ENCODE data around the gene TRAF5.

The TRAF5 gene, protein sequence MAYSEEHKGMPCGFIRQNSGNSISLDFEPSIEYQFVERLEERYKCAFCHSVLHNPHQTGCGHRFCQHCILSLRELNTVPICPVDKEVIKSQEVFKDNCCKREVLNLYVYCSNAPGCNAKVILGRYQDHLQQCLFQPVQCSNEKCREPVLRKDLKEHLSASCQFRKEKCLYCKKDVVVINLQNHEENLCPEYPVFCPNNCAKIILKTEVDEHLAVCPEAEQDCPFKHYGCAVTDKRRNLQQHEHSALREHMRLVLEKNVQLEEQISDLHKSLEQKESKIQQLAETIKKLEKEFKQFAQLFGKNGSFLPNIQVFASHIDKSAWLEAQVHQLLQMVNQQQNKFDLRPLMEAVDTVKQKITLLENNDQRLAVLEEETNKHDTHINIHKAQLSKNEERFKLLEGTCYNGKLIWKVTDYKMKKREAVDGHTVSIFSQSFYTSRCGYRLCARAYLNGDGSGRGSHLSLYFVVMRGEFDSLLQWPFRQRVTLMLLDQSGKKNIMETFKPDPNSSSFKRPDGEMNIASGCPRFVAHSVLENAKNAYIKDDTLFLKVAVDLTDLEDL

DNA sequence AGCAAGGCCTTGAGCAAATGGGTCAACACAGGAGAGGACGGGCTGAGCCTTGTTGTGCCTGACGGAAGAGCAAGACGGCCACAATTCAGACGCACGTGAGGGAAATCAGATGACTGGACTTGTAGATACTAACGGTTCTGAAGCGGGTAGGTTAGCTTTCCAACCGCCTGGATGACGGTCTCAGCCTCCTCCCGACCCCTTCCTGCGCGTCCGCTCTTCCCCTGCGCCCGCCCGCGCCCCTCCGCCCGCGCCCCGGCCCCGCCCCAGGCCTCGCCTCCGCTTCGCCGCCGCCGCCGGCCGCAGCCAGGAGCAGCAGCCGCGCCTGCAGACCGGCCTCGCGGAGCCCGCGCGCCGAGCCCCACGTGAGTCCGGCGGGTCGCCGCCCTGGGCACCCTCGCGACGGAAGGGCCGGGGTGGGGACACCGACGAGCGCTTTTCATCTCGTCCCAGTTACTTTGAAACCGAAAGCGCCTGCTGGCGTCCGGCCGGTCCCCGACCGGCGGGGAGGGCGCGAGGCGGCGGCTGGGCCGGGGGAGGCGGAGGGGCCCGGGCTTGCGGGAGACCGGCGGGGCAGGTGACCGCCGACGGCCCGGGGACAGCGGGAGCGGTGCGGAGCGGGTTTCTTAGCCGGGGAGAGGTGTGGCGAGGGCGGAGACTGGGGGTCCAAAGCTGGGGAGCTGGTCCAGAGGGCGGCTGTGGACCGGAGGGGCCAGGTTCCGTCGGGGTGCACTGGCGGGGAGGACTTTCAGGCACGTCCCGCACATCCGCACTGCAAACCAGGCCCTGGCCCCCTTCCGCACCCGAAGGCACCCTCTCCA is at the start of gene TRAF5:
Gene TRAF5 (plus strand): TSS at position 306 of the 818 bp plus-strand sequence. CDS start 26,407 bp downstream, outside the sequence.
- peak within 1 kb of the TSS; percentile 74 for H3K4me3 ChIP-seq (ENCODE audit: low read depth, low read length)
- TF ChIP-seq, protein P1, sequence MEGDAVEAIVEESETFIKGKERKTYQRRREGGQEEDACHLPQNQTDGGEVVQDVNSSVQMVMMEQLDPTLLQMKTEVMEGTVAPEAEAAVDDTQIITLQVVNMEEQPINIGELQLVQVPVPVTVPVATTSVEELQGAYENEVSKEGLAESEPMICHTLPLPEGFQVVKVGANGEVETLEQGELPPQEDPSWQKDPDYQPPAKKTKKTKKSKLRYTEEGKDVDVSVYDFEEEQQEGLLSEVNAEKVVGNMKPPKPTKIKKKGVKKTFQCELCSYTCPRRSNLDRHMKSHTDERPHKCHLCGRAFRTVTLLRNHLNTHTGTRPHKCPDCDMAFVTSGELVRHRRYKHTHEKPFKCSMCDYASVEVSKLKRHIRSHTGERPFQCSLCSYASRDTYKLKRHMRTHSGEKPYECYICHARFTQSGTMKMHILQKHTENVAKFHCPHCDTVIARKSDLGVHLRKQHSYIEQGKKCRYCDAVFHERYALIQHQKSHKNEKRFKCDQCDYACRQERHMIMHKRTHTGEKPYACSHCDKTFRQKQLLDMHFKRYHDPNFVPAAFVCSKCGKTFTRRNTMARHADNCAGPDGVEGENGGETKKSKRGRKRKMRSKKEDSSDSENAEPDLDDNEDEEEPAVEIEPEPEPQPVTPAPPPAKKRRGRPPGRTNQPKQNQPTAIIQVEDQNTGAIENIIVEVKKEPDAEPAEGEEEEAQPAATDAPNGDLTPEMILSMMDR (IDR thresholded peaks at IDR 0.05; ENCODE audit: low read depth, low read length), result no peak

DNA sequence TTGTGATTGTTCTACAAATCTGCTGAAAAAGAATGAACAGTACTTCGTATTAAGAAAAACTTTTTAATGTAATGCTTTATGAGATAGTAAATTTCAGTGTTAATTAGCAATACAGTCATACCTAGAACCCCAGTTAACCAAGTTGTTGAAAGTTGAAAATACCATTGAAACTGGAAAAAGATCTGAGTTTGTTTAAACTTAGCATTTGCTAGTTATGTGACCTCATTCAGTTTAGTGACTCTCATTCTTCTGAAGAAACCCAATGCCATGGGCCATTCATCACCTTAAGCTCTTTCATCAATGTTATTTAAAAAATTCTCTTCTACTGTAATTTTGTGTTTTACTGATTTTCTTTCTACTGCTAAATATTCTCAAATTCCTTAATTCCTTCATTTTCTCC is 47.3 kb upstream of the TRAF5 start:
- TF ChIP-seq, protein P1 (IDR thresholded peaks at IDR 0.05; ENCODE audit: low read depth, low read length), result no peak
- no peak overlapping the region for H3K4me3 ChIP-seq (ENCODE audit: low read depth, low read length)

DNA sequence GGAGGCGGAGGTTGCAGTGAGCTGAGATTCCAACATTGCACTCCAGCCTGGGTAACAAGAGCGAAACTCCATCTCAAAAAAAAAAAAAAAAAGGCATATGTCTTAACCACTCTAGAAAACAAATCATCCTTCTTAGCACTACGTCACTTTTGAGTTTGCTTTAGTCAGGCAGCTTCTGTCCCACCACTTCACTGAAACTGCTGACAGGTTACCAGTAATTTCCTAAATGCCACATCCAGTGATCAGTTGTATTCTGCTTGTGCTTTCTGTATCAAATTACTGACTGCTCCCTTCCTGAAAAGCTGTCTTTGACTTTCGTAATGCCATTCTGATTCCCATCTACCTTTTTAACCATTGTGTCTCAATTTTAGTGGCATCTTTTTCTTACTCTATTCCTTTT is 45.7 kb upstream of the TRAF5 start:
- TF ChIP-seq, protein P1 (IDR thresholded peaks at IDR 0.05; ENCODE audit: low read depth, low read length), result no peak
- no peak overlapping the region for H3K4me3 ChIP-seq (ENCODE audit: low read depth, low read length)

DNA sequence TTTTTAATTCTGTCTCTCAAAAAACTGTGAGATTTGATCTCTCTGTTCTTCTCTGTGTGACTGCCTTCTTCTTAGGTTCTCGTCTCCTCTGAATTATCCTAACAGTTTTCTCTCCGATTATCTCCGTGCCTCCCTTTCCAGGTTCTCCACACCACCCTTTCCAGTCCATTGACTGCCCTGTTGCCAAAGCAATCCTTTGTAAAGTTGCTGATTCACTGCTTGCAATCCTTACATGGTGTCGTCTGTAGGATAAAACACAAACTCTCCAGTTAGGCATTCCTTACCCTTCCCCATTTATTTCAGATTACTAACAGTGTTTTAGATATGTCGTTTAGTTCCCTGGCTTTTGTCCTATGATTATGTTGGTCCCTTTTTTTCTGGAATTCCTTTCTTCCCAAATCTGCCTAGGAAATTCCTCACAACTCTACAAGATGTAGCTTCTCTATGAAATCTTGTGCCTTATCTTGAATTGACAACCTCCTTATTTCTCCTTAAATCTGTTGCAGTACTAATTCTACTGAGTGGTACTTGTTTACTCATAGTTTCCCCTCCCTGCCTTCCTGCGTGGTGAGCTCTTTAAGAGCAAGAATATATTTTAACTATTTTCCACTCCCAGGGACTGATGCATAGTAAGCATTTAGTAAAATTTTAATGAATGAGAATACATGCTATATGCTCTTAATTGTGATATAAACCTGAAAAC is 45.2 kb upstream of the TRAF5 start:
- TF ChIP-seq, protein P1 (IDR thresholded peaks at IDR 0.05; ENCODE audit: low read depth, low read length), result no peak
- no peak overlapping the region for H3K4me3 ChIP-seq (ENCODE audit: low read depth, low read length)

DNA sequence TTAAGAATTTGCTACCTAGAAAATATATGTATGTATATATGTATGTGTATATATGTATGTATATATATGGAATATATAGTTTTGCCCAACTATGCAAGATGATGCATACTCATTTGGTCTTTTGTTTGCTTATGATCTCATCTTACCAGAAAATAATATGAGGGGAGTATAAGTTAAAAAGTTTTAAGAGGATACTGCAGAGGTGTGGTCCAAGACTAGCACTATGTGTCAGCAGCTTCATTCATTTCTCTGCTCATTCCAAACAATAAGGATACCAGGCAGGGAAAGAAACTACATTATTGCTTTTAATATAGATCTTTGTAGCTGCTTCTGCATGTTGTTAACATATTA is 44.6 kb upstream of the TRAF5 start:
- TF ChIP-seq, protein P1 (IDR thresholded peaks at IDR 0.05; ENCODE audit: low read depth, low read length), result no peak
- H3K4me3 ChIP-seq (ENCODE audit: low read depth, low read length), result no peak overlapping the region

DNA sequence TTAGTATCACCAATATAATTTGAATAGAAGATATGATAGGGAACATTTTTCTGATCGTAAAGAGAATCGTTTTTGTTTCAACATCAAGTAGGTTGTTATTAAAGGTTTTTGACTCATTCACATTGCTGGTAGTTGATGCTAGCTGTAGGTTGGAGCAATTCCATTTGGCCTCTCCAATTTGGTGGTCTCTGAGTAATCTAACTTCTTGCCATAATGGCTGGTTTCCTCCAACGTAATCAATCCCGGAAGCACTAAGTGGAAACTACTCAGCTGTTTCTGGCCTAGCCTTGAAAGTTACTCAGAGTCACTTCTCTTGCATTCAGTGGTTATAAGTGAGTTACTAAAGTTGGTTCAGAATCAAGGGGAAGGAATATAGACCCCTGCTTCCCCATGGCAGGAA is 41.4 kb upstream of the TRAF5 start:
- no peak overlapping the region for H3K4me3 ChIP-seq (ENCODE audit: low read depth, low read length)
- TF ChIP-seq, protein P1 (IDR thresholded peaks at IDR 0.05; ENCODE audit: low read depth, low read length), result no peak

Data from WI38 (cell line).